Bone marrow (tissue), 2 donors: ENCODE measurements around the gene BABAM1.
A peak's percentile ranks its signal among the peaks of the same experiment; 100 is the strongest.
"Not testable (repeated sequence)": the region's sequence is repeated elsewhere in the genome, so short reads cannot be mapped to it uniquely, and the experiment has no call there.

ENCODE experiments used
- DNase-seq, 2 donors: peaks; one replicate each; lab custom pipeline; 2025; lab: John Stamatoyannopoulos, UW

Gene BABAM1

GRCh38 chr19:17243830-17244617 lies 23.2 kb upstream of the BABAM1 start:
- DNase-seq, result no peak

DNA sequence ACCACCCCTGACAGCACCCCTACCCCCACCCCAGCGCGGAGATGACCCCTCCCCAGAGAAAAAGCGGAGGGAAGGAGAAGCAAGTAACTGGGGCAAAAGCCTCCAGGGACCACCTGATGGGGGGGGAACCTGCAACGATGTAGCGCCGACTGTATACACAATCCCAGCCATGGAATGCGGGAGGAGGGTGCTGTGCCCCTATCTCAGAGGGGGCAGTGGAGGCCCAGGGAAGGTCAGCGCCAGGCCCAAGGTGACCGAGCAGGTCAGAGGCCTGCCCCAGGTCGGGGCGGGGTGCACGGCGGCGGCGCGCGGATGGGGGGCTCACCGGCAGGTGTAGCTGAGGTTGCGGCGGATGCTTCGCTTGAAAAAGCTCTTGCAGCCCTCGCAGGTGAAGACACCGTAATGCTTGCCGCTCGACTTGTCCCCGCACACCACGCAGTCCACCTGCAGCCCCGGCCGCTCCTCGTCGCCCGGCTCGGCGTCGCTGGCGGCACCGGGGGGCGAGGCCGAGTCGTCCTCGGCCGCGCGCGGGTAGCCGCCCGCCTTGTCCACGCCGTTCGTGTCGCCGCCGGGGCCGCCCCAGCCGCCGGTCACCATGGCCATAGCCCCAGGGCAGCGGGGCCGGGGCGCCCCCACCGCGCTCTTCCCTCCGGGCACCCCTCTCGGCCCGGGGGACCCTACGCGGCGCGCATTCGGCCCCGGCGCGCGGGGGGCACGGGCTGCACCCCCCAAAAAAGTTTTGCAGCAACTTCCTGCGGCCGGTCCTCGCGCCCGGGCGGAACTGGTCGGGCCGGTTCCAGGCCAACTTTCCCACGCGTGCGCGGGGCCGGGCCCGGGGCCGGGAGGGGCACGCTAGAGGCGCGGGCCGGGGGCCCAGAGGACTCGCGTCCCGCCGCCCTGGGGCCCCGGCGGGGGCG lies 22.4 kb upstream of the BABAM1 start:
- DNase-seq, result no peak

GRCh38 chr19:17245535-17245984 lies 21.7 kb upstream of the BABAM1 start, which contains the start of gene NR2F6:
NR2F6 (minus strand) TSS chr19:17245919; CDS start chr19:17245220, 699 bp downstream.
- DNase-seq, result no peak

GRCh38 chr19:17246681-17247425 lies 20.4 kb upstream of the BABAM1 start:
- no peak for DNase-seq

DNA sequence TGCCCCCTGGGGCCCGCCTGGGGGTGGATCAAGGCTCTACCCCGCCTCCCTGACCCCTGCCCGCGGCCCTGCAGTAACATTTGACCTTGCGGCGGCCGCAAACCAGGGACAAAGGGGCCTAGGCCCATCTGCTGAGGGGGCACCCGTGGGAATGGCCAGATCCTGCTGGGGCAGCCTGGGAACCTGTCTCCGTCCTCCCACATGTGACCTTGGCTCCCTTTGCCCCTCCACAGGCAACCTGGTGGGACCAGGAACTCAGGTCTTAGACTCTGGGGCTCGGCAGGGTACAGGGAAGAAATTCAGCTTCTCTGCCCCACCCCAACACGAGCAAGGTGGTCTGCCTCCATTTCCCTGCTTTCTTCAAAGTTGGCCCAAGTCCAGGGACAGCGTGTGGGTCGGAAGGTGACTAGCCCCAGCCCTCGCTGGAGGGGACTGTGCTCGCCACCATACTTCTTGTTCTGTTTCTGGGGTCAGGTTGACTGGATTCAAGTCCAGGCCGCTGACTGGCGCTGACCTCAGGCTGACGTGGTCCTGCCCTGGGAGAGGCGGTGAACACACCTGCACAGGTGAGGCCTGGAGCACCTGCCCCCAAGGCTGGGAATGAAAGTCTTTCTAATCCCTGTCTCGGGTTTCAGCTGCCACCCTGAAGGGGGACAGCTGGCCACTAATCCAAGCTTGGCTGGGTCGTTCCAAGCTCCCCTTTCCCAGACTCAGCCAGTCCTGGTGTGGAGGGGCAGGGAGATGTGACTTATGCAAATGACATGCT lies 19.0 kb upstream of the BABAM1 start:
- no peak for DNase-seq

- no peak for DNase-seq
These were observed 17.2 kb upstream of the BABAM1 start for GRCh38 chr19:17249887-17250548.

- DNase-seq, result no peak
These were observed 12.6 kb upstream of the BABAM1 start for GRCh38 chr19:17254636-17255035.

GRCh38 chr19:17255150-17255621 lies 12.1 kb upstream of the BABAM1 start:
- DNase-seq, result no peak

- no peak for DNase-seq
These were observed 11.1 kb upstream of the BABAM1 start for GRCh38 chr19:17256130-17256529.

DNA sequence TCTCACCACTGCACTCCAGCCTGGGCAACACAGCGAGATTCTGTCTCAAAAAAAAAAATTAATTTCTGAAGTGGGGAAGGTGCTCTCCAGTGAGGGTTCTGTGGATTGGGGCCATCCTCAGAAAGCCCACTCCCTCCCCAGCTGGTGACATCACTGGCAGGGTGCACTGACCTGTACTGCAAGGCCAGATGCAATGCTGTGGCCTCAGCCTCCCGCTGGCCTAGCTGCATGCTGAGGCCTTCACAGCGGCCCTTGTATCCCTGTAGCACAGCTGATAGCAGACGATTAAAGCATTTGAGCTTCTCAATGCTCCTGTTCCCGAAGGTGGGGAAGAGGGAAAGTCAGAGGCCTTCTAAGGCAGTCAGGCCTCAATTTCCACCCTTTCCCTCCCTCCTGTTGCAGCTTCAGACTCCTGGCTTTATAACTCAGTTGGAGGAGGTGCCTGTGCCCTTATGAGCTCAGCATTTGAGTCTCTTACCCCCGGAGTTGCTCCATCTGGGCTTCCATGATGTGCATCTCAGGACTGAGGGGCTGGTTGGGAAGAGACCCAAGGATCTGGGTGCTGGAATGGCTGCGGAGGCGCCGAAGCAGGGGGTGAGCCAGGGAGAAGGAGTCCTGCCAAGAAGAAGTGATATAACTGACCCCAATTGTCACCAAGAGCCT lies 8.0 kb upstream of the BABAM1 start:
- DNase-seq, result no peak

DNA sequence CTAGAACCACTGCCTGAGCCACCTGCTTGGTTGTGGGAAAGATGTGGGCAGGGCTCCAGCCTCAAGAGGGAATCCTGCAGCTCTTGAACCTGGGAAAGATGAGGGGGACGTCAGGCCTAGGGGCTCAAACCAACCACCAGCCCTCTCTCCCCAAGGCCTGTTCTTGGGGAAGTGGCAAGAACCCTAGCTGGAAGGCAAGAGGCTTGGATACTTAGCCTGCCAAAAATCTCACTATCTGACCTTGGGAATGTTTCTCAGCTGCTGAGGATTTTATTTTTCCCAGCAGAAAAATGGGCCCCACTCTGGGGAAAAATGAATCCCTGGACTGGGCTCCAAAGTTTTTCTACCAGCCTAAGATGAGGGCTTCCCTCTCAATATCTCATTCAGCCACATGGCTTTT lies 7.3 kb upstream of the BABAM1 start:
- no peak for DNase-seq

DNA sequence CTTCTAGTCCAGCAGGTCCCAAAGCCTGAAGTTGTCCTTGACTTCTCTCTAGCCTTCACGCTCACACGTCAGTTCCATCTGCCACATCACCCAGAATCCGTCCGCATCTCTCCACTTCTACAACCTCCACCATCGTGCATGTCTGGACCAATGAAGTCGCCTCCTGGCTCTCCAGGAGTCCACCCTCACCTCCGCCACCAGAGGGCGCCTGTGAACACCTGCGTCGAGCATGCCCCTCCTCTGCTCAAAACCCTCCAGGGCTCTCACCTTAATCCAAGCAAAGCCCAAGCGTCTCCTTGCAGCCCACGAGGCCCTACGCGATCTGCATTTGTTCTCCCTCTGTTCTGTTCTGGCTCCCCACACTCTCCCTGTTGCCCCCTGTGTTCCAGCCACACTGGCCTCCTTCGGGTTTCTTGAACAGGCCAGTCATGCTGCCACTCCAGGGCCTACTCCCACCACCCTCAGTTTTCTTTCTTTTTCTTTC lies 6.4 kb upstream of the BABAM1 start:
- peak; percentile 66 to 84 for DNase-seq

DNA sequence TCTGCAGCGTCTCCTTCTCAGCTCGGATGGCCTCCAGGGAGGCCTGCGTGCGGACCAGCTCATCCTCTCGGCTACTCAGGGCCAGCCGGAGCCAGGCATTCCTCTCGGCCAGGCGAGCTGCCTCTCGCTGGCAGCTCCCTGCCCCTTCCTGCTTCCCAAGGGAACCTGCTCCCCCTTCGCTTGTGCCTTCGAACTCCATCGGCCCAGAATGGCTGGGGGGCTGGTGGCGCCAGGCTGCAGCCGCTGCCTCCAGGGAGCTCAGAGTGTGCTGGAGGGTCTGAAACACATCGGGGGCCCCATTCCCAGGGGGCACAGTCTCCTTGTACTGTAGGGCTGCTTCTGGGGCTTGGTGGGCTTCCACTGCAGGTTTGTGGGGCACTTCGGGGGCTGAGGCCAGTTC lies 4.7 kb upstream of the BABAM1 start:
- DNase-seq, result no peak

DNA sequence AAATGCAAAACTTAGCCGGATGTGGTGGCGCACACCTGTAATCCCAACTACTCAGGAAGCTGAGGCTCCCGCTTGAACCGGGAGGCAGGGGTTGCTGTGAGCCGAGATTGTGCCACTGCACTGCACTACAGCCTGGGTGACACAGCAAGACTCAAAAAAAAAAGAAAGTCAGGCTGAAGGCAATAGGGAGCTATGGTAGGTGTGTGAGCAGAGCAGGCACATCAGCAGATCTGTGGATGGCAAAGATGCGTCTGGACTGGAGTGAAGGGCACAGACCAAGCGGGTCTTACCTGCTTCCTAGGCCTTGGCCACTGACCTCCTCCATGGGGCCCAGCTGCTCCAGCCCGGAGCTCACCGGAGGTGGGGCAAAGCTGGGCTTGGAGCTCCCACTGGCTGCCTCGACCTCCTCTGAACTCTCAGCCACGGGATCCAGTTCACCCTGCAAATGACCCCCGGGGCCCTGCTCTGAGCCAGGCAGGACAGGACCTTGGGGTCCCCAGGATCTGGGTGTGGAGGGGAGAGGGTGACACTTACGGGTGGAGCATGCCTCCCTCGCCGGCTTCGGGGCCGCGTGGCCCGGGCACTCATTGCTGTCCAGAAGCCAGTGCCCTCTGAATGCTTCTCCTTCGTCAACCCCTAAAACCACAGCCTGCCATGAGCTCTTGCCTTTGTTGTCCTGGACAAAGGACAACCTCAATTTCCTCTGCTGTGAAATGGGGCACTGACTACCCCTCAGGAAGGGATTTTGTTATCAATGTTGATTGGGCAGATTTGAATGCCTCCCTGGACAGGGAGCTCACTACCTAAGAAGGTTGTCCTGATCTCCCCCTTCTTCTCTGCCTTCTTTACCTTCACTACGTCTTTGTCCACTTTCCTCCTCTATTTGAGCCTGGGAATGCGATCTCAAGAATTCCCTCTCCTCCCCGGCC lies 3.3 kb upstream of the BABAM1 start:
- DNase-seq, result no peak

DNA sequence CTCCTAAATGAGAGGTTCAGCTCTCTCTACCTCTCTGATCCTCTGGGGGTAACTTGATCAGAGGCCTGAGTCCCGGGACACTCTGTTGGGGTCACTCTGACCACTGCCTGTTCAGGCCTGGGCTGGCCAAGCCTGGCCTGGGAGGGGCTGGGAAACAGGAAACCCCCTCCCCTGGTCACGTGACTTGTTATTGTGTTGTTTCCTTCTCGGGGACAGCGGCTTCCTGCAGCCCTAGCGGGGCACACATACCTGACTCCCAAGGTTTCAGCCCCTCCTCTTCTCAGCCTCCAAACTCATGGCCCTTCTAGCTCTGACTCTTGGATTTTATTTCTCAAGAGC lies 2.6 kb upstream of the BABAM1 start, which contains the start of gene USHBP1:
Gene USHBP1, minus strand, starts transcription at position 105 of the 339 bp plus-strand sequence. CDS start 446 bp downstream, outside the sequence.
- no peak for DNase-seq

DNA sequence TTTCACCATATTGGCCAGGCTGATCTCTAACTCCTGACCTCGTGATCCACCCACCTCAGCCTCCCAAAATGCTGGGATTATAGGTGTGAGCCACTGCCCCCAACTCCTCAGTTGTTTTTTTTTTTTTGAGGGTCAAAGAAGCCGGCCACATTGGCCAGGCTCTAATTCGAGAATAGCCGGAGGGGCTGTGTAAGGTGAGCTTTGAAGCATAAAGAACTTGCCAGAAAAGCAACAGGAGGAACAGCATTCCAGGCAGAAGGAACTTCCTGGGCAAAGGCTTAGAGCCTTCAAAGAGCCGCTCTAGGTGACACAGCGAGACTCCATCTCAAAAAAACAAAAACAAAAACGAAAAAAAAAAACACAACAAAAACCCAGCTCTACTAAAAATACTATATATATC lies 1.2 kb upstream of the BABAM1 start:
- no peak for DNase-seq

DNA sequence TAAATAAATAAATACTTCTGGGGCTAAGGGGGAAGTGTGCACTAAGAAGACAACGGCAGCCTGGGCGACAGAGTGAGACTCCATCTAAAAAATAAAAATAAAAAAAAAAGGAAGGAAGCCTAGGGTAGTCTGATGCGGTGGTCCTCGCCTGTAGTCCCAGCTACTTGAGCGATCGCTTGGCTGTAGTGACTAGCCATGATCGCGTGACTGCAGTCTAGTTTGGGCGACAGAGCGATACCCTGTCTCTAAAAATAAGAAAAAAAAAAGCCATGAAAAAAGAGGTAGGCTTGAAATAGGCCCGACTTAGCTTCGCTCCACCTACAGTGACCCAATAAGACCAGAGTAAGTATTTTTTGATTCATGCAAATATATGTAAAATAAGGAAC lies 661 bp upstream of the BABAM1 start:
- peak in 1 of 2 donors; percentile 65 for DNase-seq

- no peak for DNase-seq
These were observed 1.5 kb downstream of the BABAM1 start for GRCh38 chr19:17268754-17269153.

DNA sequence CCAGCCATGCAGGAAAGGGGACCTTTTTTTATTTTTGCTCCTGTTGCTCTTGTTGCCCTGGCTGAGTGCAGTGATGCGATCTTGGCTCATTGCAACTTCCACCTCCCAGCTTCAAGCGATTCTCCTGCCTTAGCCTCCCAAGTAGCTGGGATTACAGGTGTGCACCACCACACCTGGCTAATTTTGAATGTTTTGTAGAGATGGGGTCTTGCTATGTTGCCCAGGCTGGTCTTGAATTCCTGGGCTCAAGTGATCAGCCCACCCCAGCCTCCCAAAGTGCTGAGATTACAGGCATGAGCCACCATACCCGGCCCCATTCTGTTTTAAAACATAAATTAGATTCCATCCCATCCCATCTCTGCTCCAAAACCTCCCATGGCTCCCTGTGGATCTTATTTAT lies 7.6 kb downstream of the BABAM1 start:
- not testable (repeated sequence) for DNase-seq
